ENCODE data around the gene RASA4. TPM values are rescaled to one million over a fixed set of nuclear protein-coding genes. Genes with fewer than 3 reads are reported as not detected.
A peak's percentile ranks its signal among the peaks of the same experiment; 100 is the strongest.
"Not testable (repeated sequence)": the region's sequence is repeated elsewhere in the genome, so short reads cannot be mapped to it uniquely, and the experiment has no call there.

The RASA4 gene
- total RNA-seq, 2 experiments from 2014 or later, result 20.3 to 52.4 TPM

- H3K27ac ChIP-seq (ENCODE audit: low read depth, low read length, poor library complexity, severe bottlenecking); H3K9me3 ChIP-seq (ENCODE audit: low read length); POLR2A ChIA-PET; CTCF ChIA-PET (ENCODE audit: unreplicated experiment); H4K20me1 ChIP-seq (ENCODE audit: insufficient read depth, low read length); intact Hi-C loops (cut with micrococcal nuclease; ENCODE audit: unreplicated experiment); BruUV-seq (replicated peaks); DNase-seq (ENCODE audit: low spot score); H3K36me3 ChIP-seq (ENCODE audit: insufficient read depth, low read length); H3K4me3 ChIP-seq (ENCODE audit: low read depth, low read length, poor library complexity, severe bottlenecking); H3K9me2 ChIP-seq (ENCODE audit: insufficient read depth, low read length); H3K4me2 ChIP-seq (ENCODE audit: low read length); H3K79me2 ChIP-seq (ENCODE audit: insufficient read depth, low read depth, low read length); H2AFZ ChIP-seq (ENCODE audit: low read length); H3K4me1 ChIP-seq (ENCODE audit: insufficient read depth, low read length, poor library complexity, severe bottlenecking): not testable (repeated sequence)
These were observed 626 bp downstream of the RASA4 start for GRCh38 chr7:102615930-102616329.

GRCh38 chr7:102614873-102615272 is 1.7 kb downstream of the RASA4 start:
- BruUV-seq (replicated peaks); intact Hi-C loops (cut with micrococcal nuclease; ENCODE audit: unreplicated experiment); H3K4me3 ChIP-seq (ENCODE audit: low read depth, low read length, poor library complexity, severe bottlenecking); POLR2A ChIA-PET; CTCF ChIA-PET (ENCODE audit: unreplicated experiment); DNase-seq (ENCODE audit: low spot score); H3K36me3 ChIP-seq (ENCODE audit: insufficient read depth, low read length); H3K9me2 ChIP-seq (ENCODE audit: insufficient read depth, low read length); H3K27ac ChIP-seq (ENCODE audit: low read depth, low read length, poor library complexity, severe bottlenecking); H3K4me2 ChIP-seq (ENCODE audit: low read length); H4K20me1 ChIP-seq (ENCODE audit: insufficient read depth, low read length); H2AFZ ChIP-seq (ENCODE audit: low read length); H3K79me2 ChIP-seq (ENCODE audit: insufficient read depth, low read depth, low read length); H3K9me3 ChIP-seq (ENCODE audit: low read length); H3K4me1 ChIP-seq (ENCODE audit: insufficient read depth, low read length, poor library complexity, severe bottlenecking): not testable (repeated sequence)

- intact Hi-C loops (cut with micrococcal nuclease; ENCODE audit: unreplicated experiment); DNase-seq (ENCODE audit: low spot score); BruUV-seq (replicated peaks); H3K4me2 ChIP-seq (ENCODE audit: low read length); H4K20me1 ChIP-seq (ENCODE audit: insufficient read depth, low read length); H3K79me2 ChIP-seq (ENCODE audit: insufficient read depth, low read depth, low read length); H3K36me3 ChIP-seq (ENCODE audit: insufficient read depth, low read length); H3K9me2 ChIP-seq (ENCODE audit: insufficient read depth, low read length); H3K4me1 ChIP-seq (ENCODE audit: insufficient read depth, low read length, poor library complexity, severe bottlenecking); H3K9me3 ChIP-seq (ENCODE audit: low read length); POLR2A ChIA-PET; H3K27ac ChIP-seq (ENCODE audit: low read depth, low read length, poor library complexity, severe bottlenecking); H2AFZ ChIP-seq (ENCODE audit: low read length); H3K4me3 ChIP-seq (ENCODE audit: low read depth, low read length, poor library complexity, severe bottlenecking); CTCF ChIA-PET (ENCODE audit: unreplicated experiment): not testable (repeated sequence)
These were observed 2.2 kb downstream of the RASA4 start for GRCh38 chr7:102614346-102614697.

- H3K4me3 ChIP-seq (ENCODE audit: low read depth, low read length, poor library complexity, severe bottlenecking); DNase-seq (ENCODE audit: low spot score); H3K9me3 ChIP-seq (ENCODE audit: low read length); H3K4me1 ChIP-seq (ENCODE audit: insufficient read depth, low read length, poor library complexity, severe bottlenecking); BruUV-seq (replicated peaks); H4K20me1 ChIP-seq (ENCODE audit: insufficient read depth, low read length); H3K36me3 ChIP-seq (ENCODE audit: insufficient read depth, low read length); CTCF ChIA-PET (ENCODE audit: unreplicated experiment); intact Hi-C loops (cut with micrococcal nuclease; ENCODE audit: unreplicated experiment); POLR2A ChIA-PET; H2AFZ ChIP-seq (ENCODE audit: low read length); H3K79me2 ChIP-seq (ENCODE audit: insufficient read depth, low read depth, low read length); H3K9me2 ChIP-seq (ENCODE audit: insufficient read depth, low read length): not testable (repeated sequence)
- Histone ChIP-seq H3K27ac (ENCODE audit: low read depth, low read length, poor library complexity, severe bottlenecking) (peak overlapping the region; percentile 67), H3K4me2 (ENCODE audit: low read length) (peak overlapping the region; percentile 48; the same call in 1 of the 2 replicates)
These were observed 2.8 kb downstream of the RASA4 start for GRCh38 chr7:102613575-102614345.

GRCh38 chr7:102611675-102612325 is 4.8 kb downstream of the RASA4 start:
- POLR2A ChIA-PET; H3K4me3 ChIP-seq (ENCODE audit: low read depth, low read length, poor library complexity, severe bottlenecking); intact Hi-C loops (cut with micrococcal nuclease; ENCODE audit: unreplicated experiment); BruUV-seq (replicated peaks); H3K27ac ChIP-seq (ENCODE audit: low read depth, low read length, poor library complexity, severe bottlenecking); CTCF ChIA-PET (ENCODE audit: unreplicated experiment); H2AFZ ChIP-seq (ENCODE audit: low read length); H3K4me1 ChIP-seq (ENCODE audit: insufficient read depth, low read length, poor library complexity, severe bottlenecking); H3K9me2 ChIP-seq (ENCODE audit: insufficient read depth, low read length); H3K79me2 ChIP-seq (ENCODE audit: insufficient read depth, low read depth, low read length); DNase-seq (ENCODE audit: low spot score); H3K36me3 ChIP-seq (ENCODE audit: insufficient read depth, low read length); H3K9me3 ChIP-seq (ENCODE audit: low read length); H4K20me1 ChIP-seq (ENCODE audit: insufficient read depth, low read length): not testable (repeated sequence)
- peak overlapping the region; percentile 39; the same call in 1 of the 2 replicates for H3K4me2 ChIP-seq (ENCODE audit: low read length)

- H3K4me2 ChIP-seq (ENCODE audit: low read length); POLR2A ChIA-PET; intact Hi-C loops (cut with micrococcal nuclease; ENCODE audit: unreplicated experiment); H3K4me1 ChIP-seq (ENCODE audit: insufficient read depth, low read length, poor library complexity, severe bottlenecking); H3K36me3 ChIP-seq (ENCODE audit: insufficient read depth, low read length); H2AFZ ChIP-seq (ENCODE audit: low read length); CTCF ChIA-PET (ENCODE audit: unreplicated experiment); H3K27ac ChIP-seq (ENCODE audit: low read depth, low read length, poor library complexity, severe bottlenecking); H3K9me3 ChIP-seq (ENCODE audit: low read length); BruUV-seq (replicated peaks); H4K20me1 ChIP-seq (ENCODE audit: insufficient read depth, low read length); H3K9me2 ChIP-seq (ENCODE audit: insufficient read depth, low read length); H3K79me2 ChIP-seq (ENCODE audit: insufficient read depth, low read depth, low read length); H3K4me3 ChIP-seq (ENCODE audit: low read depth, low read length, poor library complexity, severe bottlenecking); DNase-seq (ENCODE audit: low spot score): not testable (repeated sequence)
These were observed 5.4 kb downstream of the RASA4 start for GRCh38 chr7:102611013-102611674.
